Cardiac fibroblast (primary cell): ENCODE results near the gene STRBP.

Experiments used
- DNase-seq, 2 donors: peaks; one replicate each; pipeline versions ENCODE4 v3.0.0 to v3.0.0-alpha.2; 2010; ENCODE audit warnings: low read depth in 2 of 2
- H3K4me3 ChIP-seq, 2 donors: replicated peaks in 1 of 2; 1 replicate in 1 of 2; 2 replicates in 1 of 2; pipeline ENCODE4 v1.5.1; 2011; ENCODE audit warnings: low read depth in 2 of 2, low read length in 2 of 2, mild to moderate bottlenecking in 2 of 2, moderate library complexity in 1 of 2
- TF ChIP-seq, protein P1 (sequence below): IDR thresholded peaks from one replicate; pipeline ENCODE4 v1.5.1; 2011; ENCODE audit warnings: low read depth, mild to moderate bottlenecking, low read length, inconsistent platforms

The STRBP gene

DNA sequence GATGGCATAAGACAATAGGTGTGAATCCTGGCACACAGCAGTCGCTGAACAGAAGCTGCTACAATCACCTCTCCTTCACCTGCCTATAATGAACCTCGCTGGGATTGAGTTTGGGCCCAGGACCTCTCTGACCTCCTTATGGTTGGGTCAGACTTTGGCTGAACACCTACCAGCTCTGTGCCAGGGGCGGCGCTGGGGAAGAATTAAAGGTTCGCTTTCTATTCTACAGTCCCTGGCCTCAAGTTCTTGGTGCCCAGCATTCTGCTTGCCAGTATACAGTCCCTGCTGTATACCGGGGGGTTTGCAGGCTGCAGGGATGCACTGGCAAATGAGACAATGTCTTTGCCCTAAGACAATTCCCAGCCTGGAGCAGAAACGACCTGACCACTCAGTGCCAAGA is 895 bp upstream of the STRBP start:
- peak overlapping the region; percentile 67 to 69 for H3K4me3 ChIP-seq
- TF ChIP-seq, protein P1, sequence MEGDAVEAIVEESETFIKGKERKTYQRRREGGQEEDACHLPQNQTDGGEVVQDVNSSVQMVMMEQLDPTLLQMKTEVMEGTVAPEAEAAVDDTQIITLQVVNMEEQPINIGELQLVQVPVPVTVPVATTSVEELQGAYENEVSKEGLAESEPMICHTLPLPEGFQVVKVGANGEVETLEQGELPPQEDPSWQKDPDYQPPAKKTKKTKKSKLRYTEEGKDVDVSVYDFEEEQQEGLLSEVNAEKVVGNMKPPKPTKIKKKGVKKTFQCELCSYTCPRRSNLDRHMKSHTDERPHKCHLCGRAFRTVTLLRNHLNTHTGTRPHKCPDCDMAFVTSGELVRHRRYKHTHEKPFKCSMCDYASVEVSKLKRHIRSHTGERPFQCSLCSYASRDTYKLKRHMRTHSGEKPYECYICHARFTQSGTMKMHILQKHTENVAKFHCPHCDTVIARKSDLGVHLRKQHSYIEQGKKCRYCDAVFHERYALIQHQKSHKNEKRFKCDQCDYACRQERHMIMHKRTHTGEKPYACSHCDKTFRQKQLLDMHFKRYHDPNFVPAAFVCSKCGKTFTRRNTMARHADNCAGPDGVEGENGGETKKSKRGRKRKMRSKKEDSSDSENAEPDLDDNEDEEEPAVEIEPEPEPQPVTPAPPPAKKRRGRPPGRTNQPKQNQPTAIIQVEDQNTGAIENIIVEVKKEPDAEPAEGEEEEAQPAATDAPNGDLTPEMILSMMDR: no peak
- no peak for DNase-seq

DNA sequence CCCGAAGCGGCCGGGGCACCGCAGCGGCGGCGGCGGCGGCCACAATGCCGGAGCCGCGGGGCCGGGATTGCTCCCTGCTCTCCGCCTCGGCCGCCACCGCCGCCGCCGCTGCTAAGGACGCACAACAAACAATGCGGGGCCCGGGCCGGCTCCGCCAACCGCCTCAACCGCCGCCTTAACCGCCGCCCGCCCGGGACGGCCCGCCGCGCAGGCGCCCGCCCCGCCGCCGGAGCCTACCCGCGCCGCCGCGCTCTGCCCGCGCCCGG is 254 bp downstream of the STRBP start:
- TF ChIP-seq, protein P1: no peak
- peak overlapping the region; percentile 67 for H3K4me3 ChIP-seq

DNA sequence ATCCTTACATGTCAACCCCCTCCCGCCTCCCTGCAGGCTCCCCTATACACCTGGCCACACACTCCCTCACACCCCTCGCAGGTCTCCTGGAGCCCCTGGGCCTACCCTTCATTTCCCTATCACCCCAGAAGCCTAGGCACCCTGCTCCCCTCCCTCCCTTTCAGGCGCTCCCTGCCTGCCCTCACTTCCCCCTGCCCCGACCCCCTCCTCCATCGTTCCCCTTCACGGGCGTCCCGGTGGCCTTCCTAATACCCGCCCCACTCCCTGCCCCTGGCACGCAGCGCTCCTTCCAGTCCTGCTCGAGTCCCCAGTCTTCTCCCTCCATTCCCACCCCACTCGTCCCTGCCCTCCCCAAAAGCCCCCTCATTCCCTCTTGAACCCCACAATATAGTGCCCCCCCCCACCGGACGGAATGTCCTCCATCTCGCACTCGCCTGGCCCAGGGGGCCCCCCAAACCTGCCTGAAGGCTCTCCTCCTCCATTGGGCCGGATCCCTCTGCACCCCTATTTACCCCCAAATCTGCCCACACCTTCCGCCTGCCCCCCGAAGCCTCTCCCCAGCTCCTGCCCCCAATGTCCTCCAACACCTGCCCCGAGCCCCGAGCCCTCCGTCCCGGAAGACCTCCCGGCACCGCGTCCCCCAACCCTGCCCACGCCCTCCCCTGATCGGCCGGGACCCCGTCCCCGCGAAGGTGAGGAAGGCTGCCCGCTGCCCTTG is 746 bp downstream of the STRBP start:
- peak overlapping the region; percentile 67 for H3K4me3 ChIP-seq
- no peak for DNase-seq
- TF ChIP-seq, protein P1: no peak

More for the DNA sequence above, 254 bp downstream of the STRBP start:
- no peak for DNase-seq

DNA sequence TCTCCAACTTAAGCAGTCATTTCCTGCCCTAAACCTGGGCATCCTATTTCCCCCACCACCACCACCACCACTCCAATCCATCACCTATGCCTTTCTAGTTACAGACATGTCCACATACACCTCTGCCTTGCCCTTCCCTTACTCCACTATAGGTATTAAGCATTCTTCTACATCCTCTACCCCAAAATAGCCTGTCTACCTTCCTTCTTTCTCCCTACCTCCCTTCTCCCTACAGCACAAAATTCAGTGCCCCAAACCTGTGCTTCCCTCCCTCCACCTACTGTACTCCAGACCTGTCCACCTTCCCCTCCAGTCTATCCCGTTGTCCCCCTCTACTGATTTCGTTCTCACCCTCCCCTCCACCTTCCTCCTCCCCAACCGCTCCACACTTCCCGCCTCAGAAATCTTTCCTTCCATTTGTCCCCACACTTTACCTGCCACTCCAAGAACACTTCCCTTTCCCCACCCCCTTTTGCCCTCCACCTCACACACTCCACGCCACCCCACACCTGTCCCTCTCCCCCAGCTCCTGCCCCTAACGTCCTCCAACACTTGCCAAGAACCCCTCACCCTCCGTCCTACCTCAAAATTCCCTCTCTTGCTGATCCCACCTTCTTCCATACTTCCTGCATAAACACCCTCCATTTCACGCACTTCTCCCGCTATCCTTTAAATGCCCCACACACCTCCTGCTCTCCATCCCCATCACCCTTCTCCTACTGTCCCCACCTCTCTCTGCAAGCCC is 1.6 kb downstream of the STRBP start:
- no peak overlapping the region for H3K4me3 ChIP-seq
- TF ChIP-seq, protein P1: no peak

DNA sequence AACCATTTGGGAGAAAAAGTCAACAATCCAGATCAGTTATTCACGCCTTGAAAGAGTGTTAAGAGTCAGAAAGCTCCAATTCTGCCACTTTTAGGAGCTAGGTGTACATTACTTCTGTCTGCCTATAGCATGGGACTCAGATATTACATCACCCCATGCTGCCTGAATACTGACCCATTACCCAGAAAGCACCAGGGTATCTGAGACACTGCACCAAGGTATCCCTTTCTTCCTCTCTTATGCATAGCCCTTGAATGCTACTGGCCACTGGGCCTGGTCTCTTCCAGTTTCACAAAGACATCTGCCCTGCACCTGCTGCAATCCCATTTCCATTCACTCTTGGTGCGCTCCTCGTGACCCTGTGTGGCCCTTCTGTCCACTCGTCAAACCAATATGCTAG is 2.6 kb downstream of the STRBP start:
- DNase-seq: no peak
- no peak overlapping the region for H3K4me3 ChIP-seq
- TF ChIP-seq, protein P1: no peak

More for the DNA sequence above, 1.6 kb downstream of the STRBP start:
- no peak for DNase-seq

DNA sequence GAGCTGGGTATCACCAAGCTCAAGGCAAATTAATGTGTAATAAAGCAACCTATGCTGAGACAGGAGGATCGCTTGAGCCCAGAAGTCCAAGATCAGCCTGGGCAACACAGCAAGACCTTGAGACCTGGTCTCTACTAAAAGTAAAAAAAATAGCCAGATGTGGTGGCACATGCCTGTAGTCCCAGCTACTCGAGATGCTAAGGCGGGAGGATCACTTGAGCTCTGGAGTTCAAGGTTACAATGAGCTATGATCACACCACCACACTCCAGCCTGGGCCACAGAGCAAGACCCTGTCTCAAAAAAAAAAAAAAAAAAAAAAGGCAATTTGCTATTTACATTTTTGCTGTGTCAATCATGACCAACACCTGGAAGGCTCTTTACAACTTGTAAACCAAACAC is 5.2 kb downstream of the STRBP start:
- DNase-seq: no peak
- no peak overlapping the region for H3K4me3 ChIP-seq
- TF ChIP-seq, protein P1: no peak
